LNCaP clone FGC (cell line): Measurements from ENCODE around the gene CENPA.

Source experiments
- DNase-seq: peaks from one replicate; pipeline ENCODE4 v3.0.0-alpha.2; 2011; ENCODE audit warnings: low read depth
- H3K4me3 ChIP-seq: 2 replicates; pipeline ENCODE4 v1.5.1; 2011; ENCODE audit warnings: mild to moderate bottlenecking, low read depth, low read length, control low read depth
- CTCF ChIP-seq: IDR thresholded peaks from 2 replicates; pipeline ENCODE4 v1.5.1; 2012; ENCODE audit warnings: mild to moderate bottlenecking; ENCODE audit not compliant: control insufficient read depth, insufficient read depth; ENCODE audit errors: extremely low read depth

The CENPA gene

GRCh38 chr2:26769089-26769761, 16.6 kb upstream of the CENPA start:
- TF ChIP-seq CTCF = no peak
- H3K4me3 ChIP-seq = no peak overlapping the region
- DNase-seq = no peak

GRCh38 chr2:26770986-26771586, 14.8 kb upstream of the CENPA start:
- no peak overlapping the region for H3K4me3 ChIP-seq

GRCh38 chr2:26772064-26773001, 13.5 kb upstream of the CENPA start:
- no peak overlapping the region for H3K4me3 ChIP-seq
- DNase-seq = peak; percentile 99
- no peak for TF ChIP-seq CTCF

More at GRCh38 chr2:26770986-26771586, 14.8 kb upstream of the CENPA start:
- DNase-seq = peak; percentile 56
- no peak for TF ChIP-seq CTCF

- H3K4me3 ChIP-seq = no peak overlapping the region
- no peak for TF ChIP-seq CTCF
- no peak for DNase-seq
Measured at GRCh38 chr2:26776195-26776800, 9.6 kb upstream of the CENPA start.

- no peak for TF ChIP-seq CTCF
- no peak for DNase-seq
- no peak overlapping the region for H3K4me3 ChIP-seq
Measured at GRCh38 chr2:26778098-26778497, 7.8 kb upstream of the CENPA start.

GRCh38 chr2:26778507-26778906, 7.3 kb upstream of the CENPA start:
- TF ChIP-seq CTCF = no peak
- no peak overlapping the region for H3K4me3 ChIP-seq
- DNase-seq = no peak
